ENCODE results near the gene COMP.
"Not testable (repeated sequence)": the region's sequence is repeated elsewhere in the genome, so short reads cannot be mapped to it uniquely, and the experiment has no call there.

Gene COMP

GRCh38 chr19:18745931-18746330 is 45.2 kb downstream of the COMP start:
- DNase-seq (no peak), ATAC-seq (no peak)

GRCh38 chr19:18745012-18745735 is 45.9 kb downstream of the COMP start:
- ATAC-seq: no peak
- no peak for DNase-seq

GRCh38 chr19:18743784-18744418 is 47.2 kb downstream of the COMP start:
- ATAC-seq (no peak), DNase-seq (no peak)

GRCh38 chr19:18742838-18743783 is 48.0 kb downstream of the COMP start:
- ATAC-seq (no peak), DNase-seq (no peak)

- DNase-seq (no peak), ATAC-seq (no peak)
Measured at GRCh38 chr19:18742324-18742723, 48.8 kb downstream of the COMP start.

GRCh38 chr19:18741124-18742121 is 49.7 kb downstream of the COMP start:
- DNase-seq: no peak
- ATAC-seq: no peak

- DNase-seq (no peak), ATAC-seq (no peak)
Measured at GRCh38 chr19:18738961-18739690, 52.0 kb downstream of the COMP start.

- ATAC-seq: no peak
- DNase-seq: no peak
Measured at GRCh38 chr19:18737954-18738351, 53.2 kb downstream of the COMP start.

GRCh38 chr19:18737337-18737953 is 53.7 kb downstream of the COMP start:
- ATAC-seq (no peak), DNase-seq (no peak)

GRCh38 chr19:18736415-18737336 is 54.4 kb downstream of the COMP start:
- DNase-seq: no peak
- no peak for ATAC-seq

- no peak for ATAC-seq
Measured at GRCh38 chr19:18735752-18736151, 55.4 kb downstream of the COMP start.

GRCh38 chr19:18735324-18735723 is 55.8 kb downstream of the COMP start:
- ATAC-seq (no peak), DNase-seq (no peak)

More at GRCh38 chr19:18735752-18736151, 55.4 kb downstream of the COMP start:
- no peak for DNase-seq

- not testable (repeated sequence) for ATAC-seq
Measured at GRCh38 chr19:18733762-18734332, 57.3 kb downstream of the COMP start.

GRCh38 chr19:18733196-18733647 is 57.9 kb downstream of the COMP start:
- DNase-seq (no peak), ATAC-seq (no peak)

More at GRCh38 chr19:18733762-18734332, 57.3 kb downstream of the COMP start:
- not testable (repeated sequence) for DNase-seq

Data from stimulated activated naive CD8-positive, alpha-beta T cell treated with anti-CD3 and anti-CD28 coated beads, Interleukin-15, Interleukin-2, amounts not matched to agents 100 U/mL and 50 U/mL, for 24 hours (primary cell).